Caco-2 (cell line): ENCODE measurements around the gene OSMR. TPM values are rescaled to one million over a fixed set of nuclear protein-coding genes. Genes with fewer than 3 reads are reported as not detected.

Source experiments
- BruUV-seq: library from RNA; stranded (reverse); fragments of 400-500 nt; replicated peaks from 2 replicates; lab custom pipeline; 2021; lab: Mats Ljungman, UMichigan
- CTCF ChIA-PET: fragments of 300-600 bp; sonication (Branson Sonifier 250); formaldehyde crosslinking; loops from one replicate; lab custom pipeline; 2022; ENCODE audit warnings: antibody characterized with exemption; lab: Charles Lee
- POLR2A ChIA-PET: fragments of 300-600 bp; sonication (Branson Sonifier 250); formaldehyde crosslinking; loops from one replicate; lab custom pipeline; 2022; ENCODE audit warnings: antibody characterized with exemption; lab: Charles Lee
- DNase-seq, 2 experiments: peaks; one replicate each; pipeline versions ENCODE4 v3.0.0 to v3.0.0-alpha.2; 2020 to 2022
- H3K27me3 ChIP-seq: replicated peaks from 2 replicates; pipeline ENCODE4 v1.6.0; 2011; ENCODE audit warnings: low read length; ENCODE audit not compliant: control insufficient read depth, insufficient read depth
- H3K36me3 ChIP-seq: 2 replicates; pipeline ENCODE4 v1.5.1; 2011; ENCODE audit warnings: low read length; ENCODE audit not compliant: control insufficient read depth, insufficient read depth
- H3K4me1 ChIP-seq: fragments of 250-450 bp; sonication (Bioruptor Pico); 2 replicates; pipeline ENCODE4 v1.5.1; 2020; ENCODE audit warnings: mild to moderate bottlenecking
- H3K4me3 ChIP-seq: 2 replicates; pipeline ENCODE4 v1.5.1; 2011; ENCODE audit warnings: low read depth, mild to moderate bottlenecking, control low read depth, low read length
- H3K9me3 ChIP-seq: fragments of 250-450 bp; sonication (Bioruptor Pico); 2 replicates; pipeline ENCODE4 v1.5.1; 2020; ENCODE audit warnings: mild to moderate bottlenecking, moderate library complexity
- H3K27ac Mint-ChIP-seq: one replicate; pipeline ENCODE4 v1.8.0; 2022; ENCODE audit warnings: mixed read lengths; ENCODE audit not compliant: unreplicated experiment
- H3K27me3 Mint-ChIP-seq: one replicate; pipeline ENCODE4 v1.8.0; 2022; ENCODE audit warnings: mixed read lengths; ENCODE audit not compliant: insufficient read depth, unreplicated experiment
- H3K36me3 Mint-ChIP-seq: one replicate; pipeline ENCODE4 v1.8.0; 2022; ENCODE audit warnings: mild to moderate bottlenecking, mixed read lengths; ENCODE audit not compliant: insufficient read depth, unreplicated experiment
- H3K4me1 Mint-ChIP-seq: one replicate; pipeline ENCODE4 v1.8.0; 2022; ENCODE audit warnings: low read depth, mixed read lengths; ENCODE audit not compliant: unreplicated experiment
- H3K4me3 Mint-ChIP-seq: one replicate; pipeline ENCODE4 v1.8.0; 2022; ENCODE audit warnings: mild to moderate bottlenecking, moderate library complexity, mixed read lengths; ENCODE audit not compliant: unreplicated experiment
- H3K9me3 Mint-ChIP-seq: one replicate; pipeline ENCODE4 v1.8.0; 2022; ENCODE audit warnings: mixed read lengths; ENCODE audit not compliant: unreplicated experiment
- CTCF ChIP-seq, 2 experiments: fragments of 200-600 bp in 1 of 2; IDR thresholded peaks; 1 replicate in 1 of 2; 2 replicates in 1 of 2; pipeline versions ENCODE4 v1.5.1 to v1.8.0; 2011 to 2022; ENCODE audit warnings: antibody characterized with exemption in 1 of 2, control low read depth in 1 of 2, inconsistent platforms in 1 of 2, low read depth in 1 of 2, low read length in 1 of 2, mild to moderate bottlenecking in 1 of 2, moderate library complexity in 1 of 2; ENCODE audit not compliant: insufficient read depth in 1 of 2, severe bottlenecking in 1 of 2, unreplicated experiment in 1 of 2
- intact Hi-C: fragments of 100-400 bp; cut with micrococcal nuclease; formaldehyde crosslinking; loops from one replicate; pipeline ENCODE4 v1.10.0; 2022; ENCODE audit not compliant: unreplicated experiment
- total RNA-seq: library from RNA; stranded (reverse); gene quantifications from 2 replicates; pipeline ENCODE4 v1.2.3, GENCODE V29; 2022

Gene OSMR
- total RNA-seq, 1 experiment from 2014 or later, result 0.11 TPM

GRCh38 chr5:38916802-38917201 lies 71.0 kb downstream of the OSMR start:
- H3K27me3 ChIP-seq, result no peaks in the 10 kb centered on the region
- TF ChIP-seq CTCF (IDR thresholded peaks at IDR 0.05; ENCODE audit: insufficient read depth in 1 of 2, low read depth in 1 of 2, low read length in 1 of 2, severe bottlenecking in 1 of 2, unreplicated experiment in 1 of 2), result no peak
- Mint-ChIP-seq H3K4me1 (no peaks in the 10 kb centered on the region), H3K27ac (no peak overlapping the region), H3K9me3 (no peaks in the 10 kb centered on the region), H3K4me3 (no peak overlapping the region), H3K27me3 (peaks cover 4% of the 10 kb centered on the region), H3K36me3 (no peaks in the 10 kb centered on the region)
- ChIA-PET POLR2A (no interaction called here), CTCF (no interaction called here)
- no peaks in the 10 kb centered on the region for H3K36me3 ChIP-seq
- no peak overlapping the region for H3K4me3 ChIP-seq
- no peak for DNase-seq
- H3K9me3 ChIP-seq, result no peaks in the 10 kb centered on the region
- H3K4me1 ChIP-seq, result no peaks in the 10 kb centered on the region
- intact Hi-C loops, result no loop called here
- BruUV-seq, result no TSS peak

GRCh38 chr5:38921174-38921573 lies 75.4 kb downstream of the OSMR start:
- Histone ChIP-seq H3K4me3 (no peak overlapping the region), H3K36me3 (no peaks in the 10 kb centered on the region), H3K27me3 (no peaks in the 10 kb centered on the region), H3K9me3 (no peaks in the 10 kb centered on the region), H3K4me1 (no peaks in the 10 kb centered on the region)
- no peaks in the 10 kb centered on the region for H3K4me1 Mint-ChIP-seq
- H3K9me3 Mint-ChIP-seq, result no peaks in the 10 kb centered on the region
- peaks cover 5% of the 10 kb centered on the region for H3K27me3 Mint-ChIP-seq
- H3K27ac Mint-ChIP-seq, result no peak overlapping the region
- no peak overlapping the region for H3K4me3 Mint-ChIP-seq
- CTCF ChIA-PET, result interaction anchor here (1.2 to 2.2 kb wide), 2 partner anchors 88 to 479 kb away, joined by 3 to 12 read pairs; no protein-coding TSS in a partner anchor
- peak in 1 of 2 experiments; percentile 43 for DNase-seq
- H3K36me3 Mint-ChIP-seq, result no peaks in the 10 kb centered on the region
- BruUV-seq, result no TSS peak
- intact Hi-C loops, result no loop called here
- TF ChIP-seq CTCF (IDR thresholded peaks at IDR 0.05; ENCODE audit: insufficient read depth in 1 of 2, low read depth in 1 of 2, low read length in 1 of 2, severe bottlenecking in 1 of 2, unreplicated experiment in 1 of 2), result no peak
- POLR2A ChIA-PET, result no interaction called here

- Mint-ChIP-seq H3K4me1 (no peaks in the 10 kb centered on the region), H3K4me3 (no peak overlapping the region), H3K27me3 (peaks cover 5% of the 10 kb centered on the region), H3K9me3 (no peaks in the 10 kb centered on the region), H3K36me3 (no peaks in the 10 kb centered on the region), H3K27ac (no peak overlapping the region)
- DNase-seq, result peak in 1 of 2 experiments; percentile 60
- TF ChIP-seq CTCF (IDR thresholded peaks at IDR 0.05; ENCODE audit: insufficient read depth in 1 of 2, low read depth in 1 of 2, low read length in 1 of 2, severe bottlenecking in 1 of 2, unreplicated experiment in 1 of 2), result peak; percentile 74 to 83
- H3K9me3 ChIP-seq, result peaks cover 4% of the 10 kb centered on the region; the same call in 1 of the 2 replicates
- H3K27me3 ChIP-seq, result no peaks in the 10 kb centered on the region
- CTCF ChIA-PET, result interaction anchor here (0.5 to 2.2 kb wide), 5 partner anchors 89 to 656 kb away, joined by 3 to 12 read pairs (median 5); no protein-coding TSS in a partner anchor
- H3K36me3 ChIP-seq, result no peaks in the 10 kb centered on the region
- BruUV-seq, result no TSS peak
- H3K4me3 ChIP-seq, result no peak overlapping the region
- intact Hi-C loops, result loop anchor here (1.0 kb wide), 4 partner anchors 91 to 539 kb away; no protein-coding TSS in a partner anchor
- H3K4me1 ChIP-seq, result no peaks in the 10 kb centered on the region
- POLR2A ChIA-PET, result interaction anchor here (0.6 kb wide), 1 partner anchor 505 kb away, joined by 3 read pairs; no protein-coding TSS in a partner anchor
Measured at GRCh38 chr5:38922199-38922598, 76.4 kb downstream of the OSMR start.
